HepG2 (cell line): ENCODE measurements around the gene TNS1.

Source experiments
- FOXA1 ChIP-seq, 2 experiments: fragments of 450-650 bp in 1 of 2; sonication (generic) in 1 of 2; formaldehyde crosslinking in 1 of 2; IDR thresholded peaks; 2 replicates each; pipeline versions ENCODE4 v1.4.0 to v1.6.1; 2016 to 2020; ENCODE audit warnings: missing genetic modification reagents in 1 of 2
- NONO ChIP-seq, 2 experiments: fragments of 450-650 bp in 1 of 2; sonication (generic) in 1 of 2; formaldehyde crosslinking in 1 of 2; IDR thresholded peaks in 1 of 2; conservative IDR thresholded peaks in 1 of 2; 2 replicates each; pipeline versions ENCODE4 v1.6.1 to v1.8.0; 2017 to 2022; ENCODE audit warnings: mild to moderate bottlenecking in 1 of 2, missing genetic modification reagents in 1 of 2, moderate library complexity in 1 of 2
- POLR2AphosphoS5 ChIP-seq: IDR thresholded peaks from 2 replicates; pipeline ENCODE4 v1.6.1; 2012; ENCODE audit warnings: low read depth, low read length
- RELA ChIP-seq: sonication (generic); formaldehyde crosslinking; IDR thresholded peaks from 2 replicates; pipeline ENCODE4 v1.4.0; 2020; ENCODE audit warnings: missing genetic modification reagents
- SMC3 ChIP-seq: IDR thresholded peaks from 2 replicates; pipeline ENCODE4 v1.6.1; 2011; ENCODE audit warnings: low read length, improper control_type of control experiment
- TCF7 ChIP-seq: sonication (generic); IDR thresholded peaks from 2 replicates; pipeline ENCODE4 v1.6.1; 2016; ENCODE audit warnings: antibody characterized with exemption, low read depth
- ZC3H13 ChIP-seq: sonication (generic); formaldehyde crosslinking; IDR thresholded peaks from 2 replicates; pipeline ENCODE4 v1.8.1; 2023; ENCODE audit warnings: mild to moderate bottlenecking, missing genetic modification reagents, moderate library complexity
- ZFP36 ChIP-seq: fragments of 150-350 bp; IDR thresholded peaks from 2 replicates; pipeline ENCODE4 v1.6.1; 2018; ENCODE audit warnings: borderline replicate concordance, low read length, low read depth; ENCODE audit not compliant: partially characterized antibody
- ZKSCAN5 ChIP-seq: sonication (generic); formaldehyde crosslinking; IDR thresholded peaks from 2 replicates; pipeline ENCODE4 v1.5.1; 2020; ENCODE audit warnings: mild to moderate bottlenecking, missing genetic modification reagents
- TF ChIP-seq, protein P1 (sequence below): sonication (generic); formaldehyde crosslinking; IDR thresholded peaks from 2 replicates; pipeline ENCODE4 v1.5.0; 2020; ENCODE audit warnings: mild to moderate bottlenecking, missing genetic modification reagents, moderate library complexity

DNA sequence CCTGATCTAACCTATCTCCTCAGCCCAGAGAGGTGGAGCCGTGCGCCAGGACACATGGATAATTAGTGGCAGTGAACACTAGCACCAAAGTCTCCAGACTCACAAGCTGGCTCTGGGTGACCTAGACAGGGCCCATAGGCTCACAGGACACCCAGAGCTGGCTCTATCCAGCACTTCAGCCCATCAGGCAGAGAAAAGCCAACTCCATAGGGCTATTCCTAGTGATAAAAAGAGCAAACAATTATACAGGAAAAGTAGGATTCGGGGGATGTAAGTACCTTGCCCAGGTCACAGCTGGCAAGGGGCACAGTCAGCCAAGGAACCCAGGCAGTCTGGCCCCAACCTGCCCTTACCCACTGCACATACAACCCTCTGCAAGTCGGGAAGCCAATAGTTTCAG is 178.6 kb downstream of the TNS1 start:
- TF ChIP-seq ZKSCAN5 (CRISPR knock-in tag) (no peak), FOXA1 (IDR thresholded peaks at IDR 0.05) (no peak), FOXA1 (CRISPR knock-in tag; IDR thresholded peaks at IDR 0.05) (no peak), SMC3 (no peak), ZFP36 (no peak), NONO (IDR thresholded peaks at IDR 0.05) (no peak), NONO (CRISPR knock-in tag; conservative IDR thresholded peaks at IDR 0.05) (no peak), ZC3H13 (no peak), POLR2AphosphoS5 (no peak), TCF7 (no peak), RELA (no peak)
- TF ChIP-seq, protein P1, sequence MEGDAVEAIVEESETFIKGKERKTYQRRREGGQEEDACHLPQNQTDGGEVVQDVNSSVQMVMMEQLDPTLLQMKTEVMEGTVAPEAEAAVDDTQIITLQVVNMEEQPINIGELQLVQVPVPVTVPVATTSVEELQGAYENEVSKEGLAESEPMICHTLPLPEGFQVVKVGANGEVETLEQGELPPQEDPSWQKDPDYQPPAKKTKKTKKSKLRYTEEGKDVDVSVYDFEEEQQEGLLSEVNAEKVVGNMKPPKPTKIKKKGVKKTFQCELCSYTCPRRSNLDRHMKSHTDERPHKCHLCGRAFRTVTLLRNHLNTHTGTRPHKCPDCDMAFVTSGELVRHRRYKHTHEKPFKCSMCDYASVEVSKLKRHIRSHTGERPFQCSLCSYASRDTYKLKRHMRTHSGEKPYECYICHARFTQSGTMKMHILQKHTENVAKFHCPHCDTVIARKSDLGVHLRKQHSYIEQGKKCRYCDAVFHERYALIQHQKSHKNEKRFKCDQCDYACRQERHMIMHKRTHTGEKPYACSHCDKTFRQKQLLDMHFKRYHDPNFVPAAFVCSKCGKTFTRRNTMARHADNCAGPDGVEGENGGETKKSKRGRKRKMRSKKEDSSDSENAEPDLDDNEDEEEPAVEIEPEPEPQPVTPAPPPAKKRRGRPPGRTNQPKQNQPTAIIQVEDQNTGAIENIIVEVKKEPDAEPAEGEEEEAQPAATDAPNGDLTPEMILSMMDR (CRISPR knock-in tag) = no peak
